K562 (cell line): ENCODE results near the gene SLC4A3. TPM values are rescaled to one million over a fixed set of nuclear protein-coding genes. Genes with fewer than 3 reads are reported as not detected.

Source experiments
- ERF ChIP-seq: fragments of 450-650 bp; formaldehyde crosslinking; IDR thresholded peaks from 2 replicates; pipeline ENCODE4 v1.4.0; 2020; ENCODE audit warnings: mild to moderate bottlenecking, mixed read lengths
- GABPA ChIP-seq: fragments of 200-800 bp; sonication (Bioruptor generic); conservative IDR thresholded peaks from 2 replicates; pipeline ENCODE4 v1.6.1; 2016; ENCODE audit warnings: low read depth, missing genetic modification characterization, missing compliant biosample characterization
- ILK ChIP-seq: fragments of 450-650 bp; IDR thresholded peaks from 2 replicates; pipeline ENCODE4 v1.6.1; 2016; ENCODE audit warnings: missing genetic modification characterization, low read depth, mild to moderate bottlenecking, missing compliant biosample characterization, moderate library complexity, borderline replicate concordance
- JUND ChIP-seq, 2 experiments: IDR thresholded peaks; 2 replicates in 1 of 2; 3 replicates in 1 of 2; pipeline ENCODE4 v1.6.1; 2011; ENCODE audit warnings: borderline replicate concordance in 2 of 2, low read depth in 2 of 2, low read length in 2 of 2, improper control_type of control experiment in 1 of 2, missing biosample characterization in 1 of 2, missing genetic modification characterization in 1 of 2, missing genetic modification reagents in 1 of 2
- KLF16 ChIP-seq: IDR thresholded peaks from 2 replicates; pipeline ENCODE4 v1.6.1; 2016; ENCODE audit warnings: antibody characterized with exemption
- MTA2 ChIP-seq: fragments of 450-650 bp; IDR thresholded peaks from 2 replicates; pipeline ENCODE4 v1.6.1; 2016; ENCODE audit warnings: low read depth
- NFATC3 ChIP-seq: fragments of 450-650 bp; IDR thresholded peaks from 2 replicates; pipeline ENCODE4 v1.6.1; 2017; ENCODE audit warnings: mild to moderate bottlenecking
- NONO ChIP-seq, 2 experiments: fragments of 200-400 bp in 1 of 2; fragments of 450-650 bp in 1 of 2; formaldehyde crosslinking in 1 of 2; IDR thresholded peaks; 2 replicates each; pipeline ENCODE4 v1.6.1; 2017; ENCODE audit warnings: low read depth in 2 of 2, mild to moderate bottlenecking in 2 of 2, moderate library complexity in 2 of 2, low read length in 1 of 2
- PHF8 ChIP-seq: fragments of 200-600 bp; sonication (generic); IDR thresholded peaks from 2 replicates; pipeline ENCODE4 v1.6.1; 2012; ENCODE audit warnings: mixed run types, mild to moderate bottlenecking, inconsistent platforms, low read length, moderate library complexity, borderline replicate concordance
- PRMT5 ChIP-seq: sonication (generic); formaldehyde crosslinking; IDR thresholded peaks from 2 replicates; pipeline ENCODE4 v1.5.0; 2020; ENCODE audit warnings: missing genetic modification reagents
- RBFOX2 ChIP-seq: fragments of 200-400 bp; formaldehyde crosslinking; IDR thresholded peaks from 2 replicates; pipeline ENCODE4 v1.6.1; 2017; ENCODE audit warnings: low read depth, mild to moderate bottlenecking, low read length, moderate library complexity
- THRAP3 ChIP-seq: fragments of 450-650 bp; IDR thresholded peaks from 2 replicates; pipeline ENCODE4 v1.6.1; 2016; ENCODE audit warnings: mild to moderate bottlenecking, inconsistent platforms, borderline replicate concordance
- ZBTB7A ChIP-seq: IDR thresholded peaks from 2 replicates; pipeline ENCODE4 v1.6.1; 2011; ENCODE audit warnings: low read depth, mild to moderate bottlenecking, low read length, moderate library complexity, borderline replicate concordance; ENCODE audit not compliant: control insufficient read depth
- polyA plus RNA-seq, 8 experiments: library from polyadenylated mRNA; depleted of rRNA in 4 of 8; stranded (reverse) in 5 of 8; unstranded in 3 of 8; fragments of >200 nt; fragmentation: Nextera tagmentation in 2 of 8; fragmentation: Illumina TruSeq in 1 of 8; extraction: Ambion mirVana in 2 of 8; extraction: Trizol in 1 of 8; gene quantifications; 2 replicates each; pipeline versions ENCODE4 v1.2.1 to v1.2.3, GENCODE V29; 2011 to 2014; ENCODE audit warnings: inconsistent platforms in 1 of 8, missing spikeins in 1 of 8
- total RNA-seq, 7 experiments: library from RNA; depleted of rRNA in 6 of 7; stranded (reverse); fragments of >200 nt in 6 of 7; fragmentation: Illumina TruSeq in 2 of 7; extraction: Trizol in 2 of 7; gene quantifications; 2 replicates each; pipeline versions ENCODE4 v1.2.1 to v1.2.3, GENCODE V29; 2011 to 2021; ENCODE audit warnings: low replicate concordance in 1 of 7
- TF ChIP-seq, protein P1 (sequence below): fragments of 250-450 bp; sonication (Bioruptor Pico); IDR thresholded peaks from 2 replicates; pipeline ENCODE4 v1.4.0; 2020
- TF ChIP-seq, protein P2 (sequence below): sonication (generic); formaldehyde crosslinking; IDR thresholded peaks from 2 replicates; pipeline ENCODE4 v1.8.0; 2022; ENCODE audit warnings: mild to moderate bottlenecking, missing genetic modification reagents
- TF ChIP-seq, protein P3 (sequence below): fragments of 450-650 bp; IDR thresholded peaks from 2 replicates; pipeline ENCODE4 v1.6.1; 2016; ENCODE audit warnings: mild to moderate bottlenecking

The SLC4A3 gene
- total and polyA plus RNA-seq, 9 of the 15 experiments (the other 6 are each of a cell fraction or from before 2014, with no cell fraction given), result 0.04 to 0.31 (median 0.16) TPM; not detected in 5

DNA sequence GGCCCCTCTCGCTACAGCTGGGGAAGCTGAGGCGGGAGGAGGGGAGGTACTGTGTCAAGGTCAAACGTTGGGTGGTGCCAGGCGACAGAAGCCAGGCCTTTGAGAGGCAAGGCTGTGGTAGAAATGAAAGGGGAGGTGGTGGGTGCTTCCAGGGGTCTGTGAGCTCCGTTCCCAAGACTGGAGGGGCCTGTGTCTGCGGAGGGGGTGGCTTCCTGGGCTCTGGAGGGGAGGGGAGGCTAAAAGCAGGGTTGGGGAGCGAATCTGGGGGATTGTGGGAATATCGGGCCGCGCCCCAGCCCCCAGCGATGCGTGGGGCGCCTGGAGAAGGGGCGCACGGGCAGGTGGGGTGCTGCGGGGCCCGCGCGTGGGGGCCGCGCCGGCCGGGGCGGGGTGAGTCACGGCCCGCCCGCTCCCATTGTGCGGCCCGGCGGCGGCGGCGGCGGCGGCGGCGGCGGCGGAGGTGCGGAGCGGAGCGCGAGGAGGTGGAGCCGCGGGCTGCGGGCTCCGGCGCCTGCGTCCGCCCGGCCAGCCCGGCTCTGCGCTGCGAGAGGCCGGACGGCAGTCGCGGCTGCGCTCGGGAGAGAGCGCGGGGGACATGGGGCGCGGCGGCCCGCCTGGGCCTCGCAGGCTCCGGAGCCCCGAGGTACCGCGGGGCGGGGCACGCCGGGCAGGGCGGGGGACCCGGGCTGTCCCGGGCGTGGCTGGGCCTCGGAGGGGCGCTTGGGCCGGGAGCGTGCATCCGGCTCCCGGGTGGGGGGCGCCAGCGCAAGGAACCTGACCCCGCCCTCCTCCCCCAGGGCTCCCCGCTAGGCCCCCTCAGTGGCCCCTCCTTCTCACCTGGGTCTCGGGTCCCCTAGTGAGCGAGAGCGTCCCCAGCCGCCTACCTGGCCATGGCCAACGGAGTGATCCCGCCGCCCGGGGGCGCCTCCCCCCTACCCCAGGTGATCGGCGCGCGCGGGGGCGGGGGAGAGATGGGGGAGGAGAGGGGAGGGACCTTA, at the start of gene SLC4A3 (continued):
- TF ChIP-seq, protein P1, sequence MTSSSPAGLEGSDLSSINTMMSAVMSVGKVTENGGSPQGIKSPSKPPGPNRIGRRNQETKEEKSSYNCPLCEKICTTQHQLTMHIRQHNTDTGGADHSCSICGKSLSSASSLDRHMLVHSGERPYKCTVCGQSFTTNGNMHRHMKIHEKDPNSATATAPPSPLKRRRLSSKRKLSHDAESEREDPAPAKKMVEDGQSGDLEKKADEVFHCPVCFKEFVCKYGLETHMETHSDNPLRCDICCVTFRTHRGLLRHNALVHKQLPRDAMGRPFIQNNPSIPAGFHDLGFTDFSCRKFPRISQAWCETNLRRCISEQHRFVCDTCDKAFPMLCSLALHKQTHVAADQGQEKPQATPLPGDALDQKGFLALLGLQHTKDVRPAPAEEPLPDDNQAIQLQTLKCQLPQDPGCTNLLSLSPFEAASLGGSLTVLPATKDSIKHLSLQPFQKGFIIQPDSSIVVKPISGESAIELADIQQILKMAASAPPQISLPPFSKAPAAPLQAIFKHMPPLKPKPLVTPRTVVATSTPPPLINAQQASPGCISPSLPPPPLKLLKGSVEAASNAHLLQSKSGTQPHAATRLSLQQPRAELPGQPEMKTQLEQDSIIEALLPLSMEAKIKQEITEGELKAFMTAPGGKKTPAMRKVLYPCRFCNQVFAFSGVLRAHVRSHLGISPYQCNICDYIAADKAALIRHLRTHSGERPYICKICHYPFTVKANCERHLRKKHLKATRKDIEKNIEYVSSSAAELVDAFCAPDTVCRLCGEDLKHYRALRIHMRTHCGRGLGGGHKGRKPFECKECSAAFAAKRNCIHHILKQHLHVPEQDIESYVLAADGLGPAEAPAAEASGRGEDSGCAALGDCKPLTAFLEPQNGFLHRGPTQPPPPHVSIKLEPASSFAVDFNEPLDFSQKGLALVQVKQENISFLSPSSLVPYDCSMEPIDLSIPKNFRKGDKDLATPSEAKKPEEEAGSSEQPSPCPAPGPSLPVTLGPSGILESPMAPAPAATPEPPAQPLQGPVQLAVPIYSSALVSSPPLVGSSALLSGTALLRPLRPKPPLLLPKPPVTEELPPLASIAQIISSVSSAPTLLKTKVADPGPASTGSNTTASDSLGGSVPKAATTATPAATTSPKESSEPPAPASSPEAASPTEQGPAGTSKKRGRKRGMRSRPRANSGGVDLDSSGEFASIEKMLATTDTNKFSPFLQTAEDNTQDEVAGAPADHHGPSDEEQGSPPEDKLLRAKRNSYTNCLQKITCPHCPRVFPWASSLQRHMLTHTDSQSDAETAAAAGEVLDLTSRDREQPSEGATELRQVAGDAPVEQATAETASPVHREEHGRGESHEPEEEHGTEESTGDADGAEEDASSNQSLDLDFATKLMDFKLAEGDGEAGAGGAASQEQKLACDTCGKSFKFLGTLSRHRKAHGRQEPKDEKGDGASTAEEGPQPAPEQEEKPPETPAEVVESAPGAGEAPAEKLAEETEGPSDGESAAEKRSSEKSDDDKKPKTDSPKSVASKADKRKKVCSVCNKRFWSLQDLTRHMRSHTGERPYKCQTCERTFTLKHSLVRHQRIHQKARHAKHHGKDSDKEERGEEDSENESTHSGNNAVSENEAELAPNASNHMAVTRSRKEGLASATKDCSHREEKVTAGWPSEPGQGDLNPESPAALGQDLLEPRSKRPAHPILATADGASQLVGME (CRISPR knock-in tag), result no peak
- no peak for TF ChIP-seq MTA2
- no peak for TF ChIP-seq JUND (IDR thresholded peaks at IDR 0.05; ENCODE audit: borderline replicate concordance, low read depth, low read length)
- no peak for TF ChIP-seq JUND (tag; IDR thresholded peaks at IDR 0.05; ENCODE audit: borderline replicate concordance, low read depth, low read length)
- TF ChIP-seq, protein P2, sequence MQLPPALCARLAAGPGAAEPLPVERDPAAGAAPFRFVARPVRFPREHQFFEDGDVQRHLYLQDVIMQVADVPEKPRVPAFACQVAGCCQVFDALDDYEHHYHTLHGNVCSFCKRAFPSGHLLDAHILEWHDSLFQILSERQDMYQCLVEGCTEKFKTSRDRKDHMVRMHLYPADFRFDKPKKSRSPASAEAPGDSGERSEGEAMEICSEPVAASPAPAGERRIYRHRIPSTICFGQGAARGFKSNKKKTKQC (CRISPR knock-in tag), result no peak
- TF ChIP-seq NFATC3, result no peak
- no peak for TF ChIP-seq PRMT5 (CRISPR knock-in tag)
- no peak for TF ChIP-seq ERF
- TF ChIP-seq, protein P3, sequence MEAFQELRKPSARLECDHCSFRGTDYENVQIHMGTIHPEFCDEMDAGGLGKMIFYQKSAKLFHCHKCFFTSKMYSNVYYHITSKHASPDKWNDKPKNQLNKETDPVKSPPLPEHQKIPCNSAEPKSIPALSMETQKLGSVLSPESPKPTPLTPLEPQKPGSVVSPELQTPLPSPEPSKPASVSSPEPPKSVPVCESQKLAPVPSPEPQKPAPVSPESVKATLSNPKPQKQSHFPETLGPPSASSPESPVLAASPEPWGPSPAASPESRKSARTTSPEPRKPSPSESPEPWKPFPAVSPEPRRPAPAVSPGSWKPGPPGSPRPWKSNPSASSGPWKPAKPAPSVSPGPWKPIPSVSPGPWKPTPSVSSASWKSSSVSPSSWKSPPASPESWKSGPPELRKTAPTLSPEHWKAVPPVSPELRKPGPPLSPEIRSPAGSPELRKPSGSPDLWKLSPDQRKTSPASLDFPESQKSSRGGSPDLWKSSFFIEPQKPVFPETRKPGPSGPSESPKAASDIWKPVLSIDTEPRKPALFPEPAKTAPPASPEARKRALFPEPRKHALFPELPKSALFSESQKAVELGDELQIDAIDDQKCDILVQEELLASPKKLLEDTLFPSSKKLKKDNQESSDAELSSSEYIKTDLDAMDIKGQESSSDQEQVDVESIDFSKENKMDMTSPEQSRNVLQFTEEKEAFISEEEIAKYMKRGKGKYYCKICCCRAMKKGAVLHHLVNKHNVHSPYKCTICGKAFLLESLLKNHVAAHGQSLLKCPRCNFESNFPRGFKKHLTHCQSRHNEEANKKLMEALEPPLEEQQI, result no peak
- TF ChIP-seq ILK (tag), result no peak
- peak; percentile 12; the same call in 1 of the 2 replicates for TF ChIP-seq ZBTB7A
- TF ChIP-seq PHF8, result peak; percentile 25; the same call in 1 of the 2 replicates
- no peak for TF ChIP-seq GABPA (tag)
- TF ChIP-seq RBFOX2, result no peak
- 0 out of 4 replicates have a peak, but pooled peaks of 1 of the 2 experiments have one; percentile 27 for TF ChIP-seq NONO (IDR thresholded peaks at IDR 0.05; ENCODE audit: low read depth in 2 of 2, low read length in 1 of 2)
- no peak for TF ChIP-seq THRAP3
- TF ChIP-seq KLF16, result no peak
